B cell (primary cell): Measurements from ENCODE around the gene PCDH15. TPM values are rescaled to one million over a fixed set of nuclear protein-coding genes. Genes with fewer than 3 reads are reported as not detected.

Source experiments
- ATAC-seq: fragments of 200-7000 bp; cut with Tn5 transposase; one replicate; pipeline ENCODE4 v1.10.0; 2021; ENCODE audit warnings: low read depth, mild to moderate bottlenecking, moderate number of reproducible peaks, moderate library complexity
- CTCF ChIA-PET: fragments of 350-600 bp; sonication (Branson Sonifier 250); formaldehyde crosslinking; loops from one replicate; lab custom pipeline; 2021; ENCODE audit warnings: antibody characterized with exemption, inconsistent platforms; lab: Charles Lee
- POLR2A ChIA-PET: fragments of 350-600 bp; sonication (Branson Sonifier 250); formaldehyde crosslinking; loops from one replicate; lab custom pipeline; 2021; ENCODE audit warnings: antibody characterized with exemption; lab: Charles Lee
- DNase-seq: peaks from one replicate; pipeline ENCODE4 v3.0.0; 2013
- H2AFZ ChIP-seq: 2 replicates; pipeline ENCODE4 v1.6.1; 2012; ENCODE audit warnings: mild to moderate bottlenecking, low read depth, low read length; ENCODE audit not compliant: insufficient read depth, poor library complexity, severe bottlenecking
- H3K27ac ChIP-seq, 2 donors: 1 replicate in 1 of 2; 2 replicates in 1 of 2; pipeline ENCODE4 v1.5.1; 2012 to 2013; ENCODE audit warnings: low read length in 2 of 2, mild to moderate bottlenecking in 2 of 2, moderate library complexity in 1 of 2
- H3K27me3 ChIP-seq, 4 experiments: fragments of 200-600 bp in 1 of 4; sonication (generic) in 1 of 4; replicated peaks in 1 of 4; 1 replicate in 2 of 4; 2 replicates in 2 of 4; pipeline versions ENCODE4 v1.6.1 to v1.7.0; 2013 to 2016; ENCODE audit warnings: low read length in 3 of 4, mild to moderate bottlenecking in 2 of 4, mixed read lengths in 1 of 4, moderate library complexity in 1 of 4; ENCODE audit not compliant: insufficient read depth in 4 of 4, control insufficient read depth in 3 of 4; ENCODE audit errors: control extremely low read depth in 1 of 4
- H3K36me3 ChIP-seq, 2 experiments: replicated peaks in 1 of 2; 1 replicate in 1 of 2; 2 replicates in 1 of 2; pipeline versions ENCODE4 v1.6.1 to v1.7.1; 2013; ENCODE audit warnings: low read length in 1 of 2; ENCODE audit not compliant: insufficient read depth in 2 of 2, control insufficient read depth in 1 of 2; ENCODE audit errors: control extremely low read depth in 1 of 2, extremely low read depth in 1 of 2
- H3K4me1 ChIP-seq, 2 donors: fragments of 200-600 bp in 1 of 2; sonication (generic) in 1 of 2; 1 replicate in 1 of 2; 2 replicates in 1 of 2; pipeline versions ENCODE4 v1.5.1 to v1.6.1; 2013 to 2017; ENCODE audit warnings: low read length in 2 of 2; ENCODE audit not compliant: control insufficient read depth in 2 of 2, insufficient read depth in 2 of 2
- H3K4me2 ChIP-seq: replicated peaks from 2 replicates; pipeline ENCODE3; 2012; ENCODE audit warnings: mild to moderate bottlenecking, low read depth, low read length; ENCODE audit not compliant: poor library complexity, severe bottlenecking
- H3K4me3 ChIP-seq, 5 experiments: fragments of 200-600 bp in 1 of 5; sonication (generic) in 1 of 5; 1 replicate in 3 of 5; 2 replicates in 2 of 5; pipeline versions ENCODE4 v1.5.1 to v1.7.0; 2011 to 2016; ENCODE audit warnings: low read length in 4 of 5, mild to moderate bottlenecking in 4 of 5, low read depth in 2 of 5, control low read depth in 1 of 5, moderate library complexity in 1 of 5; ENCODE audit not compliant: insufficient read depth in 1 of 5; ENCODE audit errors: control extremely low read depth in 1 of 5, extremely low read depth in 1 of 5
- H3K79me2 ChIP-seq: fragments of 200-600 bp; sonication (generic); one replicate; pipeline ENCODE4 v1.6.0; 2016; ENCODE audit warnings: low read length; ENCODE audit not compliant: control insufficient read depth, insufficient read depth
- H3K9ac ChIP-seq: fragments of 200-600 bp; sonication (generic); 2 replicates; pipeline ENCODE4 v1.6.1; 2017; ENCODE audit warnings: mild to moderate bottlenecking, low read length, moderate library complexity
- H3K9me3 ChIP-seq, 3 donors: one replicate each; pipeline versions ENCODE4 v1.6.1 to v1.7.1; 2013; ENCODE audit warnings: low read length in 2 of 3; ENCODE audit not compliant: control insufficient read depth in 2 of 3, insufficient read depth in 1 of 3; ENCODE audit errors: control extremely low read depth in 1 of 3
- H4K20me1 ChIP-seq: 2 replicates; pipeline ENCODE4 v1.6.0; 2012; ENCODE audit warnings: mild to moderate bottlenecking, low read length; ENCODE audit not compliant: insufficient read depth, control insufficient read depth, poor library complexity, severe bottlenecking
- H3K27ac Mint-ChIP-seq: one replicate; pipeline ENCODE4 v1.8.0; 2021; ENCODE audit warnings: mixed read lengths
- H3K27me3 Mint-ChIP-seq: one replicate; pipeline ENCODE4 v1.8.0; 2021; ENCODE audit warnings: mixed read lengths
- H3K4me1 Mint-ChIP-seq: one replicate; pipeline ENCODE4 v1.8.0; 2021; ENCODE audit warnings: mixed read lengths
- H3K4me3 Mint-ChIP-seq: one replicate; pipeline ENCODE4 v1.8.0; 2021; ENCODE audit warnings: mixed read lengths
- H3K9me3 Mint-ChIP-seq: one replicate; pipeline ENCODE4 v1.8.0; 2022; ENCODE audit warnings: mixed read lengths; ENCODE audit not compliant: insufficient read depth
- EZH2 ChIP-seq: IDR thresholded peaks from 2 replicates; pipeline ENCODE4 v1.6.1; 2012; ENCODE audit warnings: borderline replicate concordance, low read depth, mild to moderate bottlenecking, moderate library complexity, low read length; ENCODE audit not compliant: insufficient read depth, poor library complexity, severe bottlenecking
- WGBS: methylation state at CpG from one replicate; pipeline ENCODE4 v1.1.5; 2013; ENCODE audit warnings: missing lambda C conversion rate; ENCODE audit not compliant: insufficient coverage; 5-methylcytosine and 5-hydroxymethylcytosine counted together
- intact Hi-C: fragments of 100-400 bp; cut with micrococcal nuclease; formaldehyde crosslinking; loops from one replicate; pipeline ENCODE4 v1.10.0; 2022
- polyA plus RNA-seq: library from polyadenylated mRNA; depleted of rRNA; stranded (reverse); fragments of >200 nt; gene quantifications from 2 replicates; pipeline ENCODE4 v1.2.3, GENCODE V29; 2012
- total RNA-seq, 2 donors: library from RNA; stranded (reverse); fragments of 120-200 nt in 1 of 2; gene quantifications; 1 replicate in 1 of 2; 2 replicates in 1 of 2; pipeline versions ENCODE4 v1.2.3 to v1.2.4, GENCODE V29; 2013 to 2022
- TF ChIP-seq, protein P1 (sequence below): fragments of 200-600 bp; IDR thresholded peaks from one replicate; pipeline ENCODE4 v1.8.0; 2022; ENCODE audit warnings: antibody characterized with exemption, mild to moderate bottlenecking

Gene PCDH15
- total and polyA plus RNA-seq, 2 donors (not counting 1 experiment from before 2014, with no cell fraction given), result not detected

DNA sequence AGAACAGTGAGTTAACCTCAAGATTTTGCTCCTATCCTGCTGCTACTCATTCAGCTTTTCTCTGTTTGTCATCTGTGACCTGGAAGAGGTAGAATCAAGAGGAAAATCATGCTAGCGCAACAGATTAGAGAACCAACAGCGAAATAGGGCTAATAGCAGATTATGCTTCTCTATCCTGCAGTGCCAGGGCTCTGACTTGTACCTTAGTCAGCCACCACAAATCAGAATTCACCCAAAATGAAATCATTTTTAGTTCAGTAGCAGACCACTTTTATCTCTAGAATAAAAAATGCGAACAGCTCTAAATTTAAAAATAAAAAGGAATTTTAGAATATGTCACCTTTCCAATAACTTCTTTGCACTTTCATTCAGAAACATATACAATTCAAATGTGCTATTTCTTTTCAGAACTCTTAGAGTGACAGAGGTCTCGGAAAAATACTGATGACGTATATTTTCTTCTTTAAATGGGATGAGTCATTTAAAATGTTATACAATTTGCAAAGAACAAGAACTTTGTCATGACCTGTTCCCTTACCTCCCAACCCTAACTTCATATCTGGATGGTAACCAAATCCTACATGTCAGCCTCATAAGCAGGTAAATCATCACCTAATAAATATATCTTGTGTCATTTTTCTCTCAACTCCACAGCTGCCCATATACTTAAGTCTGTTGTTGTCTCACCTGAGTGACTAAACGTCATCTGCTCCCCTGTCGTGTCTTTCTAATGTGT lies 896.4 kb downstream of the PCDH15 start:
- H3K4me1 ChIP-seq, result no peaks in the 10 kb centered on the region
- TF ChIP-seq EZH2, result no peak
- TF ChIP-seq, protein P1, sequence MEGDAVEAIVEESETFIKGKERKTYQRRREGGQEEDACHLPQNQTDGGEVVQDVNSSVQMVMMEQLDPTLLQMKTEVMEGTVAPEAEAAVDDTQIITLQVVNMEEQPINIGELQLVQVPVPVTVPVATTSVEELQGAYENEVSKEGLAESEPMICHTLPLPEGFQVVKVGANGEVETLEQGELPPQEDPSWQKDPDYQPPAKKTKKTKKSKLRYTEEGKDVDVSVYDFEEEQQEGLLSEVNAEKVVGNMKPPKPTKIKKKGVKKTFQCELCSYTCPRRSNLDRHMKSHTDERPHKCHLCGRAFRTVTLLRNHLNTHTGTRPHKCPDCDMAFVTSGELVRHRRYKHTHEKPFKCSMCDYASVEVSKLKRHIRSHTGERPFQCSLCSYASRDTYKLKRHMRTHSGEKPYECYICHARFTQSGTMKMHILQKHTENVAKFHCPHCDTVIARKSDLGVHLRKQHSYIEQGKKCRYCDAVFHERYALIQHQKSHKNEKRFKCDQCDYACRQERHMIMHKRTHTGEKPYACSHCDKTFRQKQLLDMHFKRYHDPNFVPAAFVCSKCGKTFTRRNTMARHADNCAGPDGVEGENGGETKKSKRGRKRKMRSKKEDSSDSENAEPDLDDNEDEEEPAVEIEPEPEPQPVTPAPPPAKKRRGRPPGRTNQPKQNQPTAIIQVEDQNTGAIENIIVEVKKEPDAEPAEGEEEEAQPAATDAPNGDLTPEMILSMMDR, result no peak
- H3K36me3 ChIP-seq, result no peaks in the 10 kb centered on the region
- Mint-ChIP-seq H3K27me3 (no peaks in the 10 kb centered on the region), H3K4me3 (no peak overlapping the region), H3K9me3 (no peaks in the 10 kb centered on the region), H3K27ac (no peak overlapping the region), H3K4me1 (no peaks in the 10 kb centered on the region)
- intact Hi-C loops, result no loop called here
- peaks cover 0 to 2% (median 0%) of the 10 kb centered on the region in 3 donors for H3K9me3 ChIP-seq
- no peaks in the 10 kb centered on the region for H3K79me2 ChIP-seq
- no peak overlapping the region for H3K9ac ChIP-seq
- no peak overlapping the region for H2AFZ ChIP-seq
- no peaks in the 10 kb centered on the region for H3K27me3 ChIP-seq
- no peaks in the 10 kb centered on the region for H4K20me1 ChIP-seq
- H3K4me3 ChIP-seq, result no peak overlapping the region
- no peak overlapping the region for H3K4me2 ChIP-seq
- DNase-seq, result no peak
- 97% methylated on average over 4 of the region's 7 CpGs for WGBS
- no peak for ATAC-seq
- H3K27ac ChIP-seq, result no peak overlapping the region
- CTCF ChIA-PET, result no interaction called here
- POLR2A ChIA-PET, result no interaction called here

DNA sequence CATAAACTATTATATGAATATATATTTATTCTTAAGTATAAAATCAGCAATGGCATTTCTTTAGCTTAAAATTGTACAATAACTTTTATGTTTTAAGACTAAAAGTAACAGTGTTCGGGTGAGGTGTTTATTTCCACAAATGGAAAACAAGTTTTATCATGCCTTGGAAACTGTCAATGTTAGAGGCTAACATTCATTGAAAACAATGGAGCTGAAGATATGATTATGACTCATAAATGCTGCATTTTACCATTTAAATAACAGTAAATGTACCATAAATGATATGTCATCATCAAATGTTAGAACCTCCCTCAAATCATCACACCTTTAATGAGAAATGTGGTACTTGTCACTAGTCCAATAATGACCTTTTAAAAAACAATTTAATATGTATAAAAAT lies 897.3 kb downstream of the PCDH15 start:
- H3K4me3 ChIP-seq, result no peak overlapping the region
- Mint-ChIP-seq H3K27ac (no peak overlapping the region), H3K9me3 (no peaks in the 10 kb centered on the region), H3K4me3 (no peak overlapping the region), H3K4me1 (no peaks in the 10 kb centered on the region), H3K27me3 (no peaks in the 10 kb centered on the region)
- H4K20me1 ChIP-seq, result no peaks in the 10 kb centered on the region
- no peaks in the 10 kb centered on the region for H3K9me3 ChIP-seq
- CTCF ChIA-PET, result no interaction called here
- H3K27me3 ChIP-seq, result no peaks in the 10 kb centered on the region
- no peak overlapping the region for H3K9ac ChIP-seq
- intact Hi-C loops, result no loop called here
- ATAC-seq (no peak), DNase-seq (no peak)
- no CpG with 5 or more reads among the region's 1 CpG for WGBS
- H3K4me1 ChIP-seq, result no peaks in the 10 kb centered on the region
- TF ChIP-seq, protein P1, result no peak
- no peak for TF ChIP-seq EZH2
- POLR2A ChIA-PET, result no interaction called here
- no peaks in the 10 kb centered on the region for H3K36me3 ChIP-seq
- no peak overlapping the region for H3K4me2 ChIP-seq
- H3K27ac ChIP-seq, result no peak overlapping the region
- H3K79me2 ChIP-seq, result no peaks in the 10 kb centered on the region
- no peak overlapping the region for H2AFZ ChIP-seq
